Measurements from ENCODE around the gene CD27.
"Not testable (repeated sequence)": the region's sequence is repeated elsewhere in the genome, so short reads cannot be mapped to it uniquely, and the experiment has no call there.

Gene CD27

DNA sequence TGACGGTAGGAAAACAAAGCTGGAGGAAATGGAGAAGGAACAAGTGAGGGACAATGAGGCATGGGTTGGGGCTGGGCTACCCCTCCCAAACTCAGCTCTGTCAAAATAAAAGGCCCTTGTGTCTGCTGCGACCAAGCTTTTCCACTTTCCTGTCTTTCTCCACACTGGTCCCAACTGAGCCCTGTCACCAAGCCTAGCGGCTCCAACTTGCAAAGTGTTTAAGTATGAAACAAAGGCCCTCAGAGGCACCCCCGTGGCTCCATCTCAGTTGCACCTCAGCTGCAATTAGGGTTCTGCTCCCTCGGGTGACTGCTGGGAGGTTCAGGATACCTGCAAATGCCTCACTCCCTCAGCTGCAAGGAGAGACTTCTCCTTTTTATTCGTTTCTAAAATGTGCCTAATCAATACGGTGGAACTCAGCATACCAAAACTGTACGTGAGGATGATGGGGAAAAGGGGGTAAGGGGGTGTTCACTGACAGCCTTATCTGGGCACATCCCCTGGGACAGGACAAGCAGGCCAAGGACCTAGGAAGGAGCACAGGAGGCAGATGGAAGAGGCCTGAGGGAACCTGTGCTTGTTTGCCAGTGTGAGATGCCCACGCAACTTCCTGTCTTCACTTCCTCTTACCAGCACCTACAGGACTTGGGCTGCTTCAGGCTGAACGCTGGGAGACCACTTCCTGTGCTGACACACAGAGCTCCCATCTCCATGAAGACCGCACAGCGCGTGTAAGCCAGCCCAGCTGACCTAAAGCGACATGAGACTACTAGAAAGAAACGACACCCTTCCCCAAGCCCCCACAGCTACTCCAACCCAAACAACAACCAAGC is 16.9 kb downstream of the CD27 start:
- peak; percentile 74 to 90 for DNase-seq (ENCODE audit: extremely low read depth in 1 of 2, low read depth in 1 of 2)

DNA sequence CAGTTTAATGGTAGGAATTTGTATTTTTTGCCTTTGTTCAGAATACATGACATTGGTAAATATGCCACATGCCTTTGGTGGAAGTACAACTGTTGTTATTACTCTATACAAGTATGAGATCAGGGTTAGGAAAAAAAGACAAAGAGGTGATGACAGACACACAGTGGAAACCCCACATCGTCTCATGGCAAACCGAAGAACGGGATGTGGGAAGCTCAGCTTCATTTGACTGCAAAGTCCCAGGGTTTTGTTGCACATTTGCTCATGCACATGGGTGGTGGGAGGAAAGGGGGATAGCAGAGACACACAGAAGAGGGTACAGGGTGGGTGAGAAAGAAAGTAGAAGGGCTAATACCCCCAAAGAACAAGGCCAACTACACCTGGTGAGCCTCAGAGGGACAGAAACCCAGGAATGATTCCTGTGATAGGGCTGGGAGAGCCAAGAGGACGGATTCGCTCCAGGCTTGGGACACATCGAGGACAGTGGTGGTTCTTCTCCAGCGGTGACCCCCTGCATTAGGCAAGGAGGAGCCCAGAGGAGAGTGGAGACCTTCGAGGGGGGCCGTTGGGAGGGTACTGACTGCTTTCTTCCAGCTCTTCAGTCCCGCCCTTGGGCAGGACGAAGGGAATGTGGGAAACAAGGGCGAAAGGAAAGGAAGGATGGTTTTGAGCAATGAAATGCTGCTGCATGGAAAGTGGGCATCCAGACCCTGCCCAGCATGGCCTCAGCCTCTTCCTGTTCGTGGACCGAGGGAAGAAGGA is 17.7 kb downstream of the CD27 start:
- no peak for DNase-seq (ENCODE audit: extremely low read depth in 1 of 2, low read depth in 1 of 2)

DNA sequence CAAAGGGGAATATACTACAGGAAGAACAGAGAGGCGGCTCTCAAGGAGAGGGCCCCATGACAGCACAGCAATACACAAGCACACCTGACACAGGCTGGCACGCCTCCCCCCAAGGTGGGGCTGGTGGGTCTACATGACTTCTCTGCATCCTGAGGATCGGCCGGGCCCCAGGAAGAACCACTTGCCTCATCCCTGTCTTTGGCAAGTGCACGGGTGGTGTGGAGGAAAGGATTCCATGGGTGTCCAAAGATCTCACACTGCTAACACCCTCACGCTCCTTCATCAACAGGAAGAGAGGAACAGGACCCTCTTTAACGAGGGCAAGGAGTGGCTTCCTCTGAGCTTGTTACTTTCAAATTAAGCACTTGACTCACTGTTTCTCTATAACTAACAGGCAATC is 18.5 kb downstream of the CD27 start:
- DNase-seq (ENCODE audit: extremely low read depth in 1 of 2, low read depth in 1 of 2), result no peak

DNA sequence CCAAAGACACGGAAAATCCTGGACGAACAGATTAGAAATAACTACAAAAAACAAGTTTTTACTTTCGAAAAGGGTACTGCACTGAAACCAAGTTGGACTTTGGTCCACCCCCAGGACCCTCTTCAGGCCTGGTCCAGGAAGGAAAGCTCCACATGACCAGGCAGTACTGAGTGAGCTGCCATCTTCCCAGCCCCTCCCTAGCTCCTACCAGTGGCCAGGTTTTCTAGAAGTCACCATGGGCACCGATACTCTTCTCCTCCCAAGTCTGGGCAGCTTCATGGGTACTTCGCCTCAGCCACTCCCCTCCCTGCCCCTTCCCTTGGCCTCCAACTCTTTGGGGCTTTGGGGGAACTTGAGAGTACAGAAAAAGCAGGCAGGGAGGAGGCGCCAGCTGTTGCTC is 19.1 kb downstream of the CD27 start:
- DNase-seq (ENCODE audit: extremely low read depth in 1 of 2, low read depth in 1 of 2), result no peak

DNA sequence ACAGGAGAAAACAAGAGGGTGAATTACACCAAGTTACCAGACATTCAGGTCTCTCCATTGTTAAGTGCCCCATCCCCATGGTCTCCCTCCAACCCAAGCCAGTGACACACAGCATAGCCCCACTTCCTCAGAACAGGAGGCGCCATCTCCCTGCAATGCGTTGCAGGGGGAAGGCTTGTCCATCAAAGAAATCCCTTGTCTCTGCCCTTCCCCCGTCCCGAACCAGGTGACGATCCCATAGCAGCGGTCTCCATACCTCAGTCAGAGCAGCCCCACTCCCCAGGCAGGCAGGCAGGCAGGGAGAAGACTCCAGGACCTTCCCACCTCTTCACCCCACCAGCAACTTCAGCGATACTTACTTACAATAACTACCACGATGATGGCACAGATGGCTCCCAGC is 19.8 kb downstream of the CD27 start:
- no peak for DNase-seq (ENCODE audit: extremely low read depth in 1 of 2, low read depth in 1 of 2)

DNA sequence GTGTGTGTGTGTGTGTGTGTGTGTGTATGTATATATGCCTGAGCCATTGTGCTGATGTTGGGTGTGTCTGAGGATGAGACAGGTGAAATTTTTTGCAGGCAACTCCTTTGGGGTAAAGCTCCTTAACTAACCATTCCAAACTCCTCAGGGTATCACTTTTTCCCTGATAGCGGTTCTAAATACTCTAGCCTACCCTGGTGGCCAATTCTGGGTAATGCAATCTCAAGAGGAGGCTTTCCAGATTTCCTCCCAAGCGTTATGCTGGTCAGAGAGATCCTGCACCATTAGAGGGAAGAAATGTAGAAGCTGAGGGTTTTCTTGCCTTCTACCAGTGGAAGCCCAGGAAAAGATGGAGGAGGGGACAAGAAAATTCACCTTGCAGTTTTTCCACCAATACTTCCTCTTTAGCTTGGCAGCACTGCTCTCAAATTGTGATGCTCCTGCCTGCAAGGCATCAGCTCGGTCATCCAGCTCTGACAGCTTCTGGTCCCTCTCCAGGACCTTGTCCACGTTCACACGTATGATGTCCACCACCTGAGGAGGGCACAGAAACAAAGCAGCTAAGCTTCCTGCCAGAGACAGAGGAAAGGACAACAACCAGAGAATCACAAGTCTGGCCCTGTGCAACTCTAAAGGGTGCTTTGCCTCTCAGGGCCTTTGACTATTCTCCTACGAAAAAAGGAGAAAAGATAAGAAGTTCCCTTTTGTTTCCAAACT is 20.9 kb downstream of the CD27 start:
- DNase-seq (ENCODE audit: extremely low read depth in 1 of 2, low read depth in 1 of 2), result no peak

DNA sequence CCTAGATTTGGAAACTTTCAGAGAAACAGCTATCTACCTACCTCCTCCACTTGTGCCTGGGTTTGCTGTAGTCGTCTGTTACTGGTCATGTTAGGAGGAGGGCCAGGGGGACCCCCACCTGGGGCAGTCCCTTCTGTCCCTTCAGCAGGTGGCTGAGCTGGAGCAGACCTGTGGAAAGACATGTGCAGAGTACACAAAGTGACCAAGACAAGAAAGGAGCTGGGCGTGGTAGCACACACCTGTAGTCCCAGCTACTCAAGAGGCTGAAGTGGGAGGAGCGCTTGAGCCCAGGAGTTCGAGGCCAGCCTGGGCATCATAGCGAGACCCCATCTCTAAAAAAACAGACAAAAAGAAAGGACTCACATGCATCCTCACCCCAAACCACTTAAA is 21.4 kb downstream of the CD27 start:
- no peak for DNase-seq (ENCODE audit: extremely low read depth in 1 of 2, low read depth in 1 of 2)

DNA sequence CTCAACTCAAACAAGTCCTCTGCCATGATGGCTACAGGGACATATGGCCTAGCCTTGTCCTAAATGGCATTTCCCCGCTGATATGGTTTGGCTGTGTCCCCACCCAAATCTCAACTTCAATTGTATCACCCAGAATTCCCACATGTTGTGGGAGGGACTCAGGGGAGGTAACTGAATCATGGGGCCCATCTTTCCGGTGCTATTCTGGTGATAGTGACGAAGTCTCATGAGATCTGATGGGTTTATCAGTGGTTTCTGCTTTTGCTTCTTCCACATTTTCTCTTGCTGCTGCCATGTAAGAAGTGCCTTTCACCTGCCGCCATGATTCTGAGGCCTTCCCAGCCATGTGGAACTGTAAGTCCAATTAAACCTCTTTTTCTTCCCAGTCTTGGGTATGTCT is 22.0 kb downstream of the CD27 start:
- not testable (repeated sequence) for DNase-seq (ENCODE audit: extremely low read depth in 1 of 2, low read depth in 1 of 2)

DNA sequence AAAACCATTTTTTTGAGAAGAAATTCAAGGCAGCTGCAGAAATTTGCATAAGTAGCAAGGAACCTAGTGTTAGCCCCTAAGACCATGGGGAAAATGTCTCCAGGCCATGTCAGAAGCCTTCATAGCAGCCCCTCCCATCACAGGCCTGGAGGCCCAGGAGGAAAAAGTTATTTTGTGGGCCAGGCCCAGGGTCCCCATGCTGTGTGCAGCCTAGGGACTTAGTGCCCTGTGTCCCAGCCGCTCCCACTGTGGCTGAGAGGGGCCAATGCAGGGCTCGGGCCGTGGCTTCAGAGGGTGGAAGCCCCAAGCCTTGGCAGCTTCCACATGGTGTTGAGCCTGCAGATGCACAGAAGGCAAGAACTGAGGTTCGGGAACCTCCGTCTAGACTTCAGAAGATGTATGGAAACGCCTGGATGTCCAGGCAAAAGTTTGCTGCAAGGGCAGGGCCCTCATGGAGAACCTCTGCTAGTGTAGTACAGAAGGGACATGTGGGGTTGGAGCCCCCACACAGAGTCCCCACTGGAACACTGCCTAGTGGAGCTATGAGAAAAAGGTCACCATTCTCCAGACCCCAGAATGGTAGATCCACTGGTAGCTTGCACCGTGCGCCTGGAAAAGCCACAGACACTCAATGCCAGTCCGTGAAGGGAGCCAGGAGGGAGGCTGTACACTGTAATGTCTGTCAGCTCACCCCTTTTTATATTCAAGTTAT is 23.0 kb downstream of the CD27 start:
- not testable (repeated sequence) for DNase-seq (ENCODE audit: extremely low read depth in 1 of 2, low read depth in 1 of 2)

DNA sequence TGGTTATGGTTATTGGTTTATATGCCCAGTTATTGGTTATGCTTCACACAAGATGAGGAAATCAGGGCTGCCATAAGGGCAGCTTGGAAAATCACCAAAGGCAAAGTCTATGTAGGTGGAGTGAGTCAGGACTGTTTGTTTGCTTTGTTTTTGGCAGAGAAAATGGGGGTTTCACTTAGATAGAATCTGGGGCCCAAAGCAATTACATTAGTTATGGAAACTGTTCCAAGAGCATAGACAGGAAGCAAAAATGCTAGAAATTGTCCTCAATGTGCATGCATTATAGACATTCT is 23.5 kb downstream of the CD27 start:
- no peak for DNase-seq (ENCODE audit: extremely low read depth in 1 of 2, low read depth in 1 of 2)

DNA sequence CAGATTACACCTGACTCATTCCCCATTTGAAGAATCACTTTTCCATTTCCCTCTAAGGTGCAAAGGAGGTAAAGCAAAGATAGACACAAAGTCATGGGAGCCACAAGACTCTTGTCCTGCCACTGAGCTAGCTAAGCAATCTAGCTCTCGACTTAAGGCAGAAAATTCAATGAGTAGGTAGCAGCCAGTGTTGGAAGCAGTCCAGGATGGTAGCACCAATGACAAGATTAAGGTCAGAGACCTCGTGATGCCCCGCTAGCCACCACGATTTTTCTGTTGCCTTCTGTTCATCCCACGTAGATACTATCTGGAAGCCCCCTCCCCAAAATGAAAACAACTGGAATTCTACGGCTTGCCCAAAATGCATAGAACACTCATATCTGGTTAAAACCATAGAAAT is 24.3 kb downstream of the CD27 start:
- DNase-seq (ENCODE audit: extremely low read depth in 1 of 2, low read depth in 1 of 2), result no peak

DNA sequence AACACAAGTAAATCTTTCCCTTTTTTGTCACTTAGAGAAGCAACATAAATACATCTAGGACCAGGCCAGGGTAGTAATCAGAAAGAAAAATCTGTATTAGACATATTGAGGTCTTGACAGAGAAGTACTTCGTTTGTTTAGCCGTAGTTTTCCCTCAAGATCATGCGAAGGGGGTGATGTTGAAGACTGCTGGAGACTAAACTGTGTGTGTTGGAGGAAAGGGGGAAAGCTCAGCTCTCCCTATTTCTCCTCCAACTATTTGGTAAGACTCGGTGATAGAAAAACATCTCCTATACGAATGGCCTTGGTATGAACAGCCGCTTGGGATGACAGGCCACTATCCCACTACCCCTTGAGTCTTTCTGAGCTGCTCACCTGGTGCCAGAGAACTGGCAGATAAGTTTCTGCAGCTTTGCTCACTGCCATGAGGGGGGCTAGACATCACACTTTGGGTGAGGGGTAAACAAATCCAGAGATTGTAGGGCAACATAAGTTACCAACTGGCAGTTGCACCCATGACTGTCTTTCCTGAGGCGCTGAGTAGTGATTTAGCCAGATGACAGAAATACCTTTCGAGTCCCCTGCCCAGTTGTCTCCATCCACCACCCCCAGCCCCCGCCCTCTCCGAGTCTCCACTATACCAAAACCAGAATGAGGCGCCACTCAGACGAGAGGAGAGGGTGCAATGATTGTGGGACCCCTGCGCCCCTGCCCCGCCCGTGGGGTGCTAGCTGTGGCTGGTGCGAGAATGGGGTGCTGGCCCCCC is 25.0 kb downstream of the CD27 start:
- no peak for DNase-seq (ENCODE audit: extremely low read depth in 1 of 2, low read depth in 1 of 2)

DNA sequence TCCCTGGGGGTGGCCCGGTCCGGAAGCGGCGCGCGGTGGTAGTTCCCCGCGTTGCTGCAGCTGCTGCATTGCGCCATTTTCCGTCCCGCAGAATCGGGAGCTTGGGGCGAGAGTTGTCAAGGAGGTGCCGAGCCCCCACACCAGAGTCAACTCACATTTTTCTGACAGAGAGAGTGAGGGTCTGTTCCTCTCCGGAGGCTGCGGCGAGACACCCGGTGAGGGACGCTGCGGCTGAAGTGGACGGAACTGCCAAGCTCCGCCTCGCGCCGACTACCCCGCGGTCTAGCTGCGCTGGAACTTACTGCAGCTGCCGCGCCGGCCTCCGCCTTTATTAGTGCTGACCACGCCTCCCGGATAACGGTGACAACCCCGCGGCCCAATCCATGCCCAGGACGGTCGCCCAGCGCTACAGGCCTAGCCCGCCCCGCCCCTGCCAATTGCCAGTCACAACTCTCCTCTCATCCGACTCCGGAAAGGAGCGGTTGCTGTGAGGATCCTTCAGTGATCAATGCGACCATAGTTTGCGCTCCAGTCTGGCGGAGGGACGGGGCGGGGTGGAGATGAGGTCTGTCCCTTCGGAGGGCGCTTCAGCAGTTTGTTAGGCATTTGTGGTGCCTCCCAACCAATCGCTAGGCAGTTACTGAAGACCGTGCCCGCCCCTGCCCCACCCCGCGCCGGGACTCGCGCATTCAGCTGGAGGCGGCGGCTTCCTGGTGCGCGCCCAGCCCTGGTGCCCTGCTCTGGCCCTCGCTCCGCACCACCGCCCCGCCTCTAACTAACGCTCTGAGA is 25.8 kb downstream of the CD27 start, which contains the start of gene VAMP1:
Gene VAMP1, minus strand, starts transcription at position 303 of the 789 bp plus-strand sequence. Its CDS starts 146 bp downstream, at position 157.
- peak; percentile 93 to 98 for DNase-seq (ENCODE audit: extremely low read depth in 1 of 2, low read depth in 1 of 2)

DNA sequence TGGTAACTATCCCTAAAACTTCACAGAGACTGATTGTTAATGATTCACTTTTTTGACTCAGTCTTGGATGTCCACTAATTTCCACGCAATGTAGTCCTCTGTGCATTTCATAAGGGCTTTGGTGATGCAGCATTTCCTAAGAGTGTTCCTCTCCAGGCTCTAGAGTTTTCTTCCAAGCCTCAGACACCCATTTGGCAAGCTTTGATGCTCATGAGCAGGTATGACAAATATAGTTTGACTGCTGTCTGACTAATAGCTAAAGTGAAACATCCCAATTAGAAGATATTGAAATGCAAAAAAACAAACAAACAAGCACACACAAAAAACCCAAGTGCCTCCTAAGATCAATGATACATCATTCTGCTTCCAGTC is 27.2 kb downstream of the CD27 start:
- no peak for DNase-seq (ENCODE audit: extremely low read depth in 1 of 2, low read depth in 1 of 2)

DNA sequence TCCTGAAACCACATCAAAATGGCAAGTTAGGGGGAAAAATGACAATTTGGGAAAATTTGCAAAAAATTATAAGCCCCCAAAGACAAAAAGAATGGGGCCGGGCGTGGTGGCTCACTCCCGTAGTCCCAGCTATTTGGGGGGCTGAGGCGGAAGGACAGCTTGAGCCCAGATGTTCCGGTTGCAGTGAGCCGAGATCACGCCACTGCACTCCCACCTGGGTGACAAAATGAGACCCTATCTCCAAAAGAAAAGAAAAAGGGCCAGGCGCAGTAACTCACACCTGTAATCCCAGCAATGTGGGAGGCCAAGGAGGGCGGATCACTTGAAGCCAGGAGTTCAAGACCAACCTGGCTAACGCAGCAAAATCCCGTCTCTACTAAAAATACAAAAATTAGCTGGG is 27.7 kb downstream of the CD27 start:
- no peak for DNase-seq (ENCODE audit: extremely low read depth in 1 of 2, low read depth in 1 of 2)

DNA sequence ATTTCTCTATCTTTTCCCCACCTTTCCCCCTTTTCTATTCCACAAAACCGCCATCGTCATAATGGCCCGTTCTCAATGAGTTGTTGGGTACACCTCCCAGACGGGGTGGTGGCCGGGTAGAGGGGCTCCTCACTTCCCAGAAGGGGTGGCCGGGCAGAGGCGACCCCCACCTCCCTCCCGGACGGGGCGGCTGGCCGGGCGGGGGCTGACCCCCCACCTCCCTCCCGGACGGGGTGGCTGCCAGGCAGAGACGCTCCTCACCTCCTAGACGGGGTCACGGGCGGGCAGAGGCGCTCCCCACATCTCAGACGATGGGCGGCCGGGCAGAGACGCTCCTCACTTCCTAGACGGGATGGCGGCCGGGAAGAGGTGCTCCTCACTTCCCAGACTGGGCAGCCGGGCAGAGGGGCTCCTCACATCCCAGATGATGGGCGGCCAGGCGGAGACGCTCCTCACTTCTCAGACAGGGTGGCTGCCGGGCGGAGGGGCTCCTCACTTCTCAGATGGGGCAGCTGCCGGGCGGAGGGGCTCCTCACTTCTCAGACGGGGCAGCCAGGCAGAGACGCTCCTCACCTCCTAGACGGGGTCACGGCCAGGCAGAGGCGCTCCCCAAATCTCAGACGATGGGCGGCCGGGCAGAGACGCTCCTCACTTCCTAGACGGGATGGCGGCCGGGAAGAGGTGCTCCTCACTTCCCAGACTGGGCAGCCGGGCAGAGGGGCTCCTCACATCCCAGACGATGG is 30.6 kb downstream of the CD27 start:
- not testable (repeated sequence) for DNase-seq (ENCODE audit: extremely low read depth in 1 of 2, low read depth in 1 of 2)

DNA sequence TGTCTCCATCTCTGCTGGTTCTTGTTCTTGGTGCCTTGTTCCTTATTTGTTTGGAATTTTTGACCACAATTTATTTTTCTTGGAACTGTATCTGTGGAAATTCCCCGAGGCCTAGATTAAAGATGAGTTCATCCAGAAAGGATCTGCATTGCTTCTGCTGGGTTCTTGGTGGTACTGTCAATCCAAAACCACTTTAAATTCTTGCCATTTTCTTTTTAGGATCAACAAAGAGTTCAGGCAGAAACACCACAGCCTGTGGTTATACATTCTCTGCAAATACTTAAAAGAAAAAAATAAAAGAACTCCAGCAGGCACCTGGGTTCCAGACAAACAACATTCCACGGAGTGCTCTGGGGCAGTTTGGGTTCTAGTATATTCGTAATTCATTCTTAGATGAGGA is 31.7 kb downstream of the CD27 start:
- no peak for DNase-seq (ENCODE audit: extremely low read depth in 1 of 2, low read depth in 1 of 2)

DNA sequence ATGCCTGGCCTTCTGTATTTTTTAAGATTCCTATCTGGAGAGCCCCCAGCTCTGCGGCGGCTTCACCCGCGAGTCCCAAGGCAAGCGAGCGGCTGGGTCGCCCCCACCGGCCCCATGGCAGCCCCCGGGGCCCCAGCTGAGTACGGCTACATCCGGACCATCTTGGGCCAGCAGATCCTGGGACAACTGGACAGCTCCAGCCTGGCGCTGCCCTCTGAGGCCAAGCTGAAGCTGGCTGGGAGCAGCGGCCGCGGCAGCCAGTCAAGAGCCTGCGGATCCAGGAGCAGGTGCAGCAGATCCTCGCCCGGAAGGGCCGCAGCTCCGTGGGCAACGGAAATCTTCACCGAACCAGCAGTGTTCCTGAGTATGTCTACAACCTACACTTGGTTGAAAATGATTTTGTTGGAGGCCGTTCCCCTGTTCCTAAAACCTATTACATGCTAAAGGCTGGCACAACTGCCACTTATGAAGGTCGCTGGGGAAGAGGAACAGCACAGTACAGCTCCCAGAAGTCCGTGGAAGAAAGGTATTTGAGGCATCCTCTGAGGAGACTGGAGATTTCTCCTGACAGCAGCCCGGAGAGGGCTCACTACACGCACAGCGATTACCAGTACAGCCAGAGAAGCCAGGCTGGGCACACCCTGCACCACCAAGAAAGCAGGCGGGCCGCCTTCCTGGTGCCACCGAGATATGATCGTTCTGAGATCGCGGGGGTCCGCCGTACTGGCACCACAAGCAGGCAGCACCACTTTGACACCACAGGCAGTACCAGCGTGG is 33.0 kb downstream of the CD27 start:
- DNase-seq (ENCODE audit: extremely low read depth in 1 of 2, low read depth in 1 of 2), result not testable (repeated sequence)

Data from stimulated activated CD8-positive, alpha-beta memory T cell treated with anti-CD3 and anti-CD28 coated beads, Interleukin-7, amount 100 ng/mL, for 48 hours (primary cell).